ENCODE measurements around the gene OSBPL10.
A peak's percentile ranks its signal among the peaks of the same experiment; 100 is the strongest.

The OSBPL10 gene

DNA sequence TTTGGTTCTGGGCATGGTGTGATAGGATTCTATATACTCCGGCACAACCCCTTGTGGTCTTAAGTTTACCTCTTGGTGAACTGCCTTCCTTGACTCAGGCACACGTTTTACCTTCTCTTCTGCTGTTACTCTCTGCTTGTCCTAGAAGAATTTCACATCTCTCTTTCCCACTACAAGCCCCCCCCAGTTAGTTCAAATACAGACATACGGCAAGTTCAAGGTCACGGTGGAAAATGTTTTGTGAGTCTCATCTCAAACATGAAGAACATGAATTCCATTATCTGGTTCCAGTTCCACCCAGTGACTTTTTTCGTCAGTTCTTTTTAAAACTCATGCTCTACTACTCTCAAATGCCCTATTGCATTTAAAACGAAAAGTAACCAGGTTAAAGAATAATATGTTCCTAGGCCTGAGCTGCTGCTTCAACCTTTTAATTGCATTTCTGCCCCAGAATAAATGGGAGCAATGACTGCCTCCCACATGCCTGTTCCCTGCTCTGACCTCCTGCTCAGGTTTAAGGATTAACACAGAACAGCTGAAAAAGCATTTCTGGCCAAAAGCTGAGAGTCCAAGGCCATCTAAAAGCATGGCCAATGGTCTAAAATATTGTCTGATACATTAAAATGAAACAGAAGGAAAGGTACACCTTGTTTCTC is 132.8 kb downstream of the OSBPL10 start:
- Histone ChIP-seq H3K36me3 (ENCODE audit: control insufficient read depth, insufficient read depth, low read length, severe bottlenecking) (no peaks in the 10 kb centered on the region), H3K4me3 (ENCODE audit: low read length) (no peak overlapping the region), H3K4me1 (ENCODE audit: control insufficient read depth, insufficient read depth, low read length) (peaks cover 20% of the 10 kb centered on the region), H3K9ac (ENCODE audit: low read length) (no peak overlapping the region), H3K27me3 (replicated peaks; ENCODE audit: control insufficient read depth, insufficient read depth, low read length) (no peaks in the 10 kb centered on the region), H3K9me3 (ENCODE audit: control insufficient read depth, low read length) (no peaks in the 10 kb centered on the region)
- no peak for DNase-seq (ENCODE audit: low read depth)

GRCh38 chr3:31847760-31848159 is 133.3 kb downstream of the OSBPL10 start:
- Histone ChIP-seq H3K9ac (ENCODE audit: low read length) (no peak overlapping the region), H3K36me3 (ENCODE audit: control insufficient read depth, insufficient read depth, low read length, severe bottlenecking) (no peaks in the 10 kb centered on the region), H3K4me3 (ENCODE audit: low read length) (no peak overlapping the region), H3K27me3 (replicated peaks; ENCODE audit: control insufficient read depth, insufficient read depth, low read length) (no peaks in the 10 kb centered on the region), H3K4me1 (ENCODE audit: control insufficient read depth, insufficient read depth, low read length) (peaks cover 20% of the 10 kb centered on the region), H3K9me3 (ENCODE audit: control insufficient read depth, low read length) (no peaks in the 10 kb centered on the region)
- DNase-seq (ENCODE audit: low read depth), result no peak

- Histone ChIP-seq H3K4me3 (ENCODE audit: low read length) (no peak overlapping the region), H3K9me3 (ENCODE audit: control insufficient read depth, low read length) (no peaks in the 10 kb centered on the region), H3K9ac (ENCODE audit: low read length) (no peak overlapping the region), H3K36me3 (ENCODE audit: control insufficient read depth, insufficient read depth, low read length, severe bottlenecking) (no peaks in the 10 kb centered on the region), H3K27me3 (replicated peaks; ENCODE audit: control insufficient read depth, insufficient read depth, low read length) (no peaks in the 10 kb centered on the region), H3K4me1 (ENCODE audit: control insufficient read depth, insufficient read depth, low read length) (no peaks in the 10 kb centered on the region)
- no peak for DNase-seq (ENCODE audit: low read depth)
Observed at GRCh38 chr3:31841515-31841914, 139.5 kb downstream of the OSBPL10 start.

- Histone ChIP-seq H3K9me3 (ENCODE audit: control insufficient read depth, low read length) (no peaks in the 10 kb centered on the region), H3K4me3 (ENCODE audit: low read length) (no peak overlapping the region), H3K27me3 (replicated peaks; ENCODE audit: control insufficient read depth, insufficient read depth, low read length) (no peaks in the 10 kb centered on the region), H3K9ac (ENCODE audit: low read length) (no peak overlapping the region), H3K4me1 (ENCODE audit: control insufficient read depth, insufficient read depth, low read length) (no peaks in the 10 kb centered on the region), H3K36me3 (ENCODE audit: control insufficient read depth, insufficient read depth, low read length, severe bottlenecking) (no peaks in the 10 kb centered on the region)
- no peak for DNase-seq (ENCODE audit: low read depth)
Observed at GRCh38 chr3:31840252-31840651, 140.8 kb downstream of the OSBPL10 start.

- no peak overlapping the region for H3K4me3 ChIP-seq (ENCODE audit: low read length)
- no peaks in the 10 kb centered on the region for H3K4me1 ChIP-seq (ENCODE audit: control insufficient read depth, insufficient read depth, low read length)
- H3K36me3 ChIP-seq (ENCODE audit: control insufficient read depth, insufficient read depth, low read length, severe bottlenecking), result no peaks in the 10 kb centered on the region
- H3K9ac ChIP-seq (ENCODE audit: low read length), result no peak overlapping the region
- H3K9me3 ChIP-seq (ENCODE audit: control insufficient read depth, low read length), result no peaks in the 10 kb centered on the region
- H3K27me3 ChIP-seq (replicated peaks; ENCODE audit: control insufficient read depth, insufficient read depth, low read length), result no peaks in the 10 kb centered on the region
- DNase-seq (ENCODE audit: low read depth), result peak; percentile 11
Observed at GRCh38 chr3:31839144-31839917, 141.7 kb downstream of the OSBPL10 start.

DNA sequence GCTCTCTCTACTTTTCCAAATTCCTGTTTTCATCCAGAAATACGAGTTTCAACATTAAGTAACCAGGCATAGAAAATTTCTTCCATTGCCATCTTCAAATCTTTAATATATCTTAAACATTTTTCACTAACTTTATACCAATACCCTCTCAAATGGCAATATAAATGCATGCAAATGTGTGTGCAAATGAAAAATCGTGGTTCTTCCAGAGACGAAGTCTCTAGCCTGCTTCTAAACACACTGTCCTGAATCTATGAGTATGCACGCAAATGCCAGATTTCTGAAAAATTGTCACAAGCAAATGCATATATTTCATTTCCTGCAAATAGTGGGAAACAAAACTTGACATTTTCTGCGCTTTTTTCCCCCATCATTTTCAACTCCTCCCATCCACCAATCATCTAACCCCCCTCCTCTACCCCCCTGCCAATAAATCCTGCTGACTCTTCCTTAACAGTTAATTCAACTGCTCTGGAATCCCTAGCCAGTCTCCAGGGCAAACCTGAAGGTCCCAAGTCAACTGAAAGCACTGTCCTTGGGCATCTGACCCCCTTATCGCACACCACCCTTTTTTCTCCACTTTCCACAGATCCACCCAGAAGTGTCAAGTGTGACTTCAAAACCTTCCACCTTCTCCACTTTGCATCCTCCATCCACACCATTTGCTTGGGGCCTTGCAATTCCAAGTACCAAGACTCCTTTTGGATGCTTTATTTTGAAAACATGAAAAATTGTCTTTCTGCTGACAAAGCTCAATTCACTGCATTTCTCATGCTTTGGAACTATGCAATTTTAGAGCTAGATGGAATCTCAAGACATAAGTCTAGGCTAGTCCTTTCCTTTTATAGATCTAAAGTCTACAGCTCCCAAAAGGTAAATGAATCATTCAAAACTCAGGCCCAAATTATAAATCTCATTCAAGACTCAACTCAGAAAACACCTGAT is 144.7 kb downstream of the OSBPL10 start:
- Histone ChIP-seq H3K36me3 (ENCODE audit: control insufficient read depth, insufficient read depth, low read length, severe bottlenecking) (no peaks in the 10 kb centered on the region), H3K9me3 (ENCODE audit: control insufficient read depth, low read length) (no peaks in the 10 kb centered on the region), H3K4me3 (ENCODE audit: low read length) (no peak overlapping the region), H3K9ac (ENCODE audit: low read length) (no peak overlapping the region), H3K27me3 (replicated peaks; ENCODE audit: control insufficient read depth, insufficient read depth, low read length) (no peaks in the 10 kb centered on the region), H3K4me1 (ENCODE audit: control insufficient read depth, insufficient read depth, low read length) (peaks cover 7% of the 10 kb centered on the region)
- DNase-seq (ENCODE audit: low read depth), result peak; percentile 16

DNA sequence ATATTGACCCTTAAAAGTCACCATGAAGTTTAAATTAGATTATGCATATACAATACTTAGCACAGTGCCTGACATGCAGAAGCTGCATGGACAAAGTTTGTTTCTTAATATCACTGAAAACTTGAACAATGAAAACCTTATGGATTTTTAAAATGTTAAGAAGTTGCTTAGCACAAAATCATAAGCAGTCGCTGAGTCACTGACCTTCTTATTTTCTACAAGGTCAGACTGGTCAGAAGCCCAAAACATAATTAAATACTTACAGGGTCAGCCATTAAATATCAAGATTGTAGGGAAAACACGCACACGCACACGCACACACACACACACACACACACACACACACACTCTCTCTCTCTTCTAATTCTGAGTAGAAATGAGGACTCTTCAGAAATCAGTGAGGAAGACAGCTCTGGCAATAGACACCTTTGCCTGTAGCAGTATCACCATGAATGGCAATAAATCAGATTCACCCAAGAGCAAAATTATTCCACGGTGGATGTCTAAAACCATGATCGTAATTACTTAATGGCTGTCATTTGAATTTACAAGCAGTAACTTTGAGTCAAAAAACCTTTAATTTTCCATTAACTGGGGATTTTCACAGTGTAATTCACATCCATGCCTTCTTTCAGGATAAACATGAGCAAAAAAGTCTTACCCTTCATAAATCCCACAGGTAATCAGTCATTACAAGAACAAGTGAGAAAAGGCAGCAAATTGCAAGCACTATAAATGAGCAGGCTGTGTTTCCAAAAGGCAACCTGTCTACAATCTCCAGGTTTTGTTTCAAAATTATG is 147.5 kb downstream of the OSBPL10 start:
- Histone ChIP-seq H3K27me3 (replicated peaks; ENCODE audit: control insufficient read depth, insufficient read depth, low read length) (no peaks in the 10 kb centered on the region), H3K36me3 (ENCODE audit: control insufficient read depth, insufficient read depth, low read length, severe bottlenecking) (no peaks in the 10 kb centered on the region), H3K4me3 (ENCODE audit: low read length) (no peak overlapping the region), H3K9me3 (ENCODE audit: control insufficient read depth, low read length) (no peaks in the 10 kb centered on the region), H3K9ac (ENCODE audit: low read length) (no peak overlapping the region), H3K4me1 (ENCODE audit: control insufficient read depth, insufficient read depth, low read length) (peaks cover 7% of the 10 kb centered on the region)
- no peak for DNase-seq (ENCODE audit: low read depth)

- no peaks in the 10 kb centered on the region for H3K27me3 ChIP-seq (replicated peaks; ENCODE audit: control insufficient read depth, insufficient read depth, low read length)
- H3K36me3 ChIP-seq (ENCODE audit: control insufficient read depth, insufficient read depth, low read length, severe bottlenecking), result no peaks in the 10 kb centered on the region
- no peak overlapping the region for H3K9ac ChIP-seq (ENCODE audit: low read length)
- no peaks in the 10 kb centered on the region for H3K9me3 ChIP-seq (ENCODE audit: control insufficient read depth, low read length)
- DNase-seq (ENCODE audit: low read depth), result no peak
- H3K4me1 ChIP-seq (ENCODE audit: control insufficient read depth, insufficient read depth, low read length), result peaks cover 7% of the 10 kb centered on the region
- no peak overlapping the region for H3K4me3 ChIP-seq (ENCODE audit: low read length)
Observed at GRCh38 chr3:31832551-31832950, 148.5 kb downstream of the OSBPL10 start.

- Histone ChIP-seq H3K9ac (ENCODE audit: low read length) (no peak overlapping the region), H3K27me3 (replicated peaks; ENCODE audit: control insufficient read depth, insufficient read depth, low read length) (no peaks in the 10 kb centered on the region)
- DNase-seq (ENCODE audit: low read depth), result no peak
Observed at GRCh38 chr3:31831591-31831990, 149.5 kb downstream of the OSBPL10 start.

DNA sequence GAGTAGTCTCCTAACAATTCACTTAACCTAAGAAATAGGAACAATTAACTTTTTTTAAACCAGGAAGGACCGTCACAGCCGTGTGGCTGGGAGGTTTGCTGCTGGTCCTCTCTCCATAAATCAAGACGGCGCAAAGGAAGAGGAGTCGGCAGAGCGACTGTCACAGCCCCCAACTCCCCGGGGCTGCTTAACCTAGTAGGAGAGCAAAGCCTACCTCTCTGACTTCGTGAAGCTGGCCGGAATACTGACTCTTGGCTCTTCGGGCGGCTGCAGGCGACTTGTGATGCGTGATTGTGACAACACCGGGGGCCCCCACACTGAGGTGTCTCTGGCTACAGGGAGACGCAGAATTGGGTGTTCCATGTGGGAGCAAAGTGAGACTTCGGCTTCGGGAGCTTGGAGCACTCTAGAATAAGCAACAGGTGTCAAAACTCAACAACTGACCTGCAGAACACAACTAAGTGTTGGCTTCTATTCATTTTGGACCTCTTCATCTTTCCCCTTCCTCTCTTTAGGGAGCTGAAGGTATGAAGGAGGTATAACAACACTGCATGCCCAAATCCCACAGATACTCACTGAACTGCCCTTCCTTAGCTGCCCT is 151.1 kb downstream of the OSBPL10 start:
- no peak for DNase-seq (ENCODE audit: low read depth)
- H3K9me3 ChIP-seq (ENCODE audit: control insufficient read depth, low read length), result no peaks in the 10 kb centered on the region
- no peak overlapping the region for H3K4me3 ChIP-seq (ENCODE audit: low read length)
- peaks cover 7% of the 10 kb centered on the region for H3K4me1 ChIP-seq (ENCODE audit: control insufficient read depth, insufficient read depth, low read length)
- no peak overlapping the region for H3K9ac ChIP-seq (ENCODE audit: low read length)
- no peaks in the 10 kb centered on the region for H3K27me3 ChIP-seq (replicated peaks; ENCODE audit: control insufficient read depth, insufficient read depth, low read length)
- H3K36me3 ChIP-seq (ENCODE audit: control insufficient read depth, insufficient read depth, low read length, severe bottlenecking), result no peaks in the 10 kb centered on the region

More at GRCh38 chr3:31831591-31831990, 149.5 kb downstream of the OSBPL10 start:
- Histone ChIP-seq H3K9me3 (ENCODE audit: control insufficient read depth, low read length) (no peaks in the 10 kb centered on the region), H3K36me3 (ENCODE audit: control insufficient read depth, insufficient read depth, low read length, severe bottlenecking) (no peaks in the 10 kb centered on the region), H3K4me1 (ENCODE audit: control insufficient read depth, insufficient read depth, low read length) (peaks cover 7% of the 10 kb centered on the region), H3K4me3 (ENCODE audit: low read length) (no peak overlapping the region)

Data from adipocyte (in vitro differentiated cells).